OCI-LY1 (cell line): ENCODE data around the gene ARMH3.

Experiments
- H2AFZ ChIP-seq: fragments of 200-600 bp; sonication (generic), shearing (Covaris generic); 2 replicates; pipeline ENCODE4 v1.6.0; 2014; ENCODE audit warnings: antibody characterized with exemption, mild to moderate bottlenecking, low read length
- H3F3A ChIP-seq: fragments of 200-600 bp; sonication (generic), shearing (Covaris generic); 2 replicates; pipeline ENCODE4 v1.6.0; 2014; ENCODE audit warnings: mild to moderate bottlenecking, antibody characterized with exemption, low read length, moderate library complexity; ENCODE audit not compliant: insufficient read depth
- H3K27ac ChIP-seq: fragments of 200-600 bp; sonication (generic); 2 replicates; pipeline ENCODE4 v1.5.1; 2014; ENCODE audit warnings: low read length, mixed run types, mild to moderate bottlenecking, low read depth; ENCODE audit not compliant: poor library complexity, severe bottlenecking
- H3K27me3 ChIP-seq: fragments of 200-600 bp; sonication (generic); 2 replicates; pipeline ENCODE4 v1.6.0; 2014; ENCODE audit warnings: antibody characterized with exemption, mild to moderate bottlenecking, low read length, moderate library complexity; ENCODE audit not compliant: insufficient read depth
- H3K36me3 ChIP-seq: fragments of 200-600 bp; sonication (generic); 2 replicates; pipeline ENCODE4 v1.6.1; 2014; ENCODE audit warnings: mild to moderate bottlenecking, antibody characterized with exemption, low read length, moderate library complexity, mixed read lengths; ENCODE audit not compliant: insufficient read depth
- H3K4me1 ChIP-seq: fragments of 200-600 bp; sonication (generic); 2 replicates; pipeline ENCODE4 v1.5.1; 2014; ENCODE audit warnings: mild to moderate bottlenecking, low read length, moderate library complexity; ENCODE audit not compliant: insufficient read depth, severe bottlenecking
- H3K4me2 ChIP-seq: fragments of 200-600 bp; sonication (generic), shearing (Covaris generic); 2 replicates; pipeline ENCODE4 v1.6.1; 2014; ENCODE audit warnings: low read length
- H3K4me3 ChIP-seq: fragments of 200-600 bp; sonication (generic); 2 replicates; pipeline ENCODE4 v1.5.1; 2014; ENCODE audit warnings: low read length, low read depth, mild to moderate bottlenecking, mixed read lengths; ENCODE audit not compliant: poor library complexity, severe bottlenecking
- H3K79me2 ChIP-seq: fragments of 200-600 bp; shearing (Covaris generic); 2 replicates; pipeline ENCODE4 v1.6.1; 2016; ENCODE audit warnings: mixed run types, low read length, mixed read lengths; ENCODE audit not compliant: insufficient read depth
- H3K9ac ChIP-seq: fragments of 200-600 bp; sonication (generic), shearing (Covaris generic); 2 replicates; pipeline ENCODE4 v1.6.1; 2014; ENCODE audit warnings: mild to moderate bottlenecking, low read length, mixed read lengths
- H3K9me2 ChIP-seq: fragments of 200-600 bp; sonication (generic), shearing (Covaris generic); 2 replicates; pipeline ENCODE4 v1.6.1; 2014; ENCODE audit warnings: low read depth, mild to moderate bottlenecking, low read length, mixed read lengths
- H3K9me3 ChIP-seq: fragments of 200-600 bp; shearing (Covaris generic); 2 replicates; pipeline ENCODE4 v1.6.1; 2014; ENCODE audit warnings: low read length, mixed read lengths
- H4K20me1 ChIP-seq: fragments of 200-600 bp; sonication (generic), shearing (Covaris generic); 2 replicates; pipeline ENCODE4 v1.6.0; 2016; ENCODE audit warnings: mild to moderate bottlenecking, low read length; ENCODE audit not compliant: insufficient read depth
- EZH2 ChIP-seq: fragments of 200-600 bp; sonication (generic), shearing (Covaris generic); IDR thresholded peaks from 2 replicates; pipeline ENCODE4 v1.8.0; 2017; ENCODE audit warnings: borderline replicate concordance, mixed run types, mild to moderate bottlenecking, antibody characterized with exemption, low read length, moderate library complexity, mixed read lengths
- TF ChIP-seq, protein P1 (sequence below): fragments of 200-600 bp; sonication (generic), shearing (Covaris generic); IDR thresholded peaks from 2 replicates; pipeline ENCODE4 v1.5.1; 2017; ENCODE audit warnings: mild to moderate bottlenecking, antibody characterized with exemption, low read length, moderate library complexity, mixed read lengths

The ARMH3 gene

DNA sequence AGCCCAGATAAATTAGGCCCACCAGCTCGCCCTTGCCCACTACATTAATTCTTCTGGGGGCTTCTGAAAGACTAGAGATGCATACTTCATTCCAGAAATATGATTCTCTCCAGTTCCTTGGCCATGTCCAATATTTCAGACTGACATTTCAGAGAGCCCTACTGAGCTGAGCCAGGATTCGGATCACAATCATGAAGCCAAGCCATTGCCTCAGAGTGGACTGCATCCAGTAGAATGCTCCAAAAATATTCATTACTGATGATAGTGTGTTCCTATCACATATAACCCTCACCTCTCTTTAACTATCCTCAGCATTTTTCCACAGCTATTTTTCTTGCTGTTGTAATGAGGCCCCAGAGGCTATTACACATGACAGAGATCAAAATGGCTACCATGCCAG, 38.7 kb downstream of the ARMH3 start:
- Histone ChIP-seq H3K27me3 (no peaks in the 10 kb centered on the region), H3K4me3 (no peak overlapping the region), H2AFZ (no peak overlapping the region), H3K9me2 (no peaks in the 10 kb centered on the region), H3K4me1 (no peaks in the 10 kb centered on the region), H3K79me2 (no peaks in the 10 kb centered on the region), H3K4me2 (no peak overlapping the region), H3K36me3 (peaks cover 12% of the 10 kb centered on the region; the same call in 1 of the 2 replicates), H3F3A (no peaks in the 10 kb centered on the region), H4K20me1 (no peaks in the 10 kb centered on the region), H3K27ac (no peak overlapping the region), H3K9me3 (no peaks in the 10 kb centered on the region), H3K9ac (no peak overlapping the region)
- TF ChIP-seq EZH2, result no peak
- TF ChIP-seq, protein P1, sequence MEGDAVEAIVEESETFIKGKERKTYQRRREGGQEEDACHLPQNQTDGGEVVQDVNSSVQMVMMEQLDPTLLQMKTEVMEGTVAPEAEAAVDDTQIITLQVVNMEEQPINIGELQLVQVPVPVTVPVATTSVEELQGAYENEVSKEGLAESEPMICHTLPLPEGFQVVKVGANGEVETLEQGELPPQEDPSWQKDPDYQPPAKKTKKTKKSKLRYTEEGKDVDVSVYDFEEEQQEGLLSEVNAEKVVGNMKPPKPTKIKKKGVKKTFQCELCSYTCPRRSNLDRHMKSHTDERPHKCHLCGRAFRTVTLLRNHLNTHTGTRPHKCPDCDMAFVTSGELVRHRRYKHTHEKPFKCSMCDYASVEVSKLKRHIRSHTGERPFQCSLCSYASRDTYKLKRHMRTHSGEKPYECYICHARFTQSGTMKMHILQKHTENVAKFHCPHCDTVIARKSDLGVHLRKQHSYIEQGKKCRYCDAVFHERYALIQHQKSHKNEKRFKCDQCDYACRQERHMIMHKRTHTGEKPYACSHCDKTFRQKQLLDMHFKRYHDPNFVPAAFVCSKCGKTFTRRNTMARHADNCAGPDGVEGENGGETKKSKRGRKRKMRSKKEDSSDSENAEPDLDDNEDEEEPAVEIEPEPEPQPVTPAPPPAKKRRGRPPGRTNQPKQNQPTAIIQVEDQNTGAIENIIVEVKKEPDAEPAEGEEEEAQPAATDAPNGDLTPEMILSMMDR, result no peak

DNA sequence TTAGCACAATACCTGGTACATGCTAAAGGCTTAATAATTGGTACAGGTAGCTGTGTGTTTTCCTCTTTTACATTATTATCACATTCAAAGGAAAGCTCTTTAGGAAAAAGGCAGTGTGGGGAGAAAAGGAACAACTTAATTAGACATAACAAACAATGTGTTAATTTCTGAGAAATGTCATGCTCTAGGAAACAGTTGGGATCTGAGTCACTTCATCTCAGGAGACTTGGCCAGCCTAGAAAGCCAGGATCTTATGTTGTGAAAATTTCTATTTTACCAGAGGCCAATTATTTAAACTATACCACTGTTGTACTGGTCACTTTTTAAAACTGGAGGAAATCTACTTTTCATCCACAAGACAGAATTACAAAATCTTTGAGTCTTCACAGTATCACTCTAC, 39.6 kb downstream of the ARMH3 start:
- Histone ChIP-seq H3K9me3 (no peaks in the 10 kb centered on the region), H3K79me2 (no peaks in the 10 kb centered on the region), H2AFZ (no peak overlapping the region), H3K4me3 (no peak overlapping the region), H3K27ac (no peak overlapping the region), H3F3A (no peaks in the 10 kb centered on the region), H3K9me2 (no peaks in the 10 kb centered on the region), H3K4me2 (no peak overlapping the region), H3K27me3 (no peaks in the 10 kb centered on the region), H3K36me3 (peaks cover 7% of the 10 kb centered on the region; the same call in 1 of the 2 replicates), H3K4me1 (no peaks in the 10 kb centered on the region), H4K20me1 (no peaks in the 10 kb centered on the region), H3K9ac (no peak overlapping the region)
- TF ChIP-seq EZH2, result no peak
- TF ChIP-seq, protein P1, result no peak

DNA sequence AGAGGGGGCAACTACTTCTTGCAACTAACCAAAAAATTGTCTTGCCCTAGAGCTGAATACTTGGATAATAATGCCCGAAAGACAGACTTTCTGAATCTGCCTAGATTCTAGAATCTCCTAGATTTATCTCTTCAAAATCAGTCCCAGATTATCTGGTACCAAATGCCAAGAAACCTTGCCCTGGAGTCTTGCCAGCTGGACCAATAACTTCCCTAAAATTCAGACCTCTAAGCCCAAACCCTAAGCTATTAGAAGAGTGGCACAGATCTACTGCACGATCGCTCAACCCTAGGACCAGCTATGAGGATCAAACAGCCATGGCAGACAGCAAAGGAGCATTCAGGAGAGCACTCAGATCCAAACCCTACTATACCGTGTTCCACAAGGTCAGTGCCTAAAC, 45.0 kb downstream of the ARMH3 start:
- Histone ChIP-seq H3K4me1 (no peaks in the 10 kb centered on the region), H3K27ac (no peak overlapping the region), H3K27me3 (no peaks in the 10 kb centered on the region), H3K9me3 (no peaks in the 10 kb centered on the region), H3K79me2 (no peaks in the 10 kb centered on the region), H3K36me3 (peaks cover 10% of the 10 kb centered on the region; the same call in 1 of the 2 replicates), H3K4me2 (no peak overlapping the region), H3K9me2 (no peaks in the 10 kb centered on the region), H3K4me3 (no peak overlapping the region), H4K20me1 (no peaks in the 10 kb centered on the region), H2AFZ (no peak overlapping the region), H3K9ac (no peak overlapping the region), H3F3A (no peaks in the 10 kb centered on the region)
- TF ChIP-seq, protein P1, result no peak
- no peak for TF ChIP-seq EZH2
